MG63 (cell line): ENCODE measurements around the gene TMEM156. TPM values are rescaled to one million over a fixed set of nuclear protein-coding genes. Genes with fewer than 3 reads are reported as not detected.
"Not testable (repeated sequence)": the region's sequence is repeated elsewhere in the genome, so short reads cannot be mapped to it uniquely, and the experiment has no call there.

ENCODE experiments used
- DNase-seq: peaks from one replicate; pipeline ENCODE4 v3.0.0-alpha.2; 2020
- H3K27me3 ChIP-seq: fragments of 250-450 bp; sonication (Bioruptor Pico); 2 replicates; pipeline ENCODE4 v1.5.1; 2020; ENCODE audit warnings: mild to moderate bottlenecking, moderate library complexity
- H3K36me3 ChIP-seq: fragments of 250-450 bp; sonication (Bioruptor Pico); 2 replicates; pipeline ENCODE4 v1.5.1; 2020; ENCODE audit warnings: mild to moderate bottlenecking, moderate library complexity
- H3K4me3 ChIP-seq: fragments of 250-450 bp; sonication (Bioruptor Pico); 2 replicates; pipeline ENCODE4 v1.5.1; 2020; ENCODE audit warnings: mild to moderate bottlenecking, moderate library complexity
- H3K9me3 ChIP-seq: fragments of 250-450 bp; sonication (Bioruptor Pico); 2 replicates; pipeline ENCODE4 v1.5.1; 2020; ENCODE audit warnings: mild to moderate bottlenecking, moderate library complexity
- total RNA-seq: library from RNA; depleted of rRNA; stranded (reverse); fragments of >200 nt; shearing (Covaris generic); gene quantifications from 2 replicates; pipeline ENCODE4 v1.2.3, GENCODE V29; 2014; ENCODE audit warnings: low replicate concordance

The TMEM156 gene
- total RNA-seq, 1 experiment from 2014 or later = 12.2 TPM

DNA sequence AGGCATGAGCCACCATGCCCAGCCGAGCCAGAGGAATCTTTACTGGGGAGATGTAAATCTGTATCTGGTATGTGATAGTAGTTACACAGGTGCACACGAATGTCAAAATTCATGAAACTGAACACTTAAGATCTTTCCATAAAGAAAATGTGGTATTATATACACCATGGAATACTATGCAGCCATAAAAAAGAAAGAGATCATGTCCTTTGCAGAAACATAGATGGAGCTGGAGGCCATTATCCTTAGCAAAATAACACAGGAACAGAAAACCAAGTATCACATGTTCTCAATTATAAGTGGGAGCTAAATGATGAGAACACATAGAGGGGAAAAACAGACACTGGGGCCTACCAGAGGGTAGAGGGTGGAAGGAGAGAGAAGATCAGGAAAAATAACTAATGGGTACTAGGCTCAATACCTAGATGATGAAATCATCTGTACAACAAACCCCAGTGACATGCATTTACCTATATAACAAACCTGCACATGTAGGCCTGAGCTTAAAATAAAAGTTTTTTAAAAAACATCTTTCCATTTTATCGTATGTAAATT, 7.8 kb downstream of the TMEM156 start:
- no peak for DNase-seq
- Histone ChIP-seq H3K27me3 (no peaks in the 10 kb centered on the region), H3K9me3 (no peaks in the 10 kb centered on the region)

GRCh38 chr4:39023059-39023458, 9.2 kb downstream of the TMEM156 start:
- DNase-seq = no peak
- Histone ChIP-seq H3K9me3 (no peaks in the 10 kb centered on the region), H3K27me3 (no peaks in the 10 kb centered on the region), H3K36me3 (no peaks in the 10 kb centered on the region), H3K4me3 (no peak overlapping the region)

More for the DNA sequence above, 7.8 kb downstream of the TMEM156 start:
- no peaks in the 10 kb centered on the region for H3K36me3 ChIP-seq
- no peak overlapping the region for H3K4me3 ChIP-seq

- H3K36me3 ChIP-seq = no peaks in the 10 kb centered on the region
- H3K9me3 ChIP-seq = no peaks in the 10 kb centered on the region
Measured at GRCh38 chr4:39022241-39022640, 10.0 kb downstream of the TMEM156 start.

DNA sequence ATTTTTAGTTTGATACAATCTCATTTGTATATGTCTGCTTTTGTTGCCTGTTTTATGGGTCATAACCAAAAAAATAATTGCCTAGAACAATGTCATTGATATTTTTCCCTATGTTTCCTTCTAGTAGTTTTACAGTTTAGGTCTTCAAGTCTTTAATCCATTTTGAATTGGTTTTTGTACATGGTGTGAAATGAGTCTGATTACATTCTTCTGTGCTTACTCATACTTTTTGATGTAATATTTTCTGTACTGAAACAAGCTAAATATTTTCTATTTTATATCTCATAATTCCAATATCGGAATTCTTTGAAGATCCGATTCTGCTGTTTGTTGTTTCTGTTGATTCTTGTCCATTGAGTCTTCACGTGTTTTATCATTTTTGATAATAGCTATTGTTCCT, 10.6 kb downstream of the TMEM156 start:
- H3K9me3 ChIP-seq = no peaks in the 10 kb centered on the region
- H3K36me3 ChIP-seq = no peaks in the 10 kb centered on the region
- H3K27me3 ChIP-seq = no peaks in the 10 kb centered on the region
- H3K4me3 ChIP-seq = no peak overlapping the region
- DNase-seq = no peak

More at GRCh38 chr4:39022241-39022640, 10.0 kb downstream of the TMEM156 start:
- Histone ChIP-seq H3K4me3 (no peak overlapping the region), H3K27me3 (no peaks in the 10 kb centered on the region)
- DNase-seq = no peak

- DNase-seq = no peak
- Histone ChIP-seq H3K4me3 (no peak overlapping the region), H3K27me3 (no peaks in the 10 kb centered on the region), H3K9me3 (no peaks in the 10 kb centered on the region), H3K36me3 (no peaks in the 10 kb centered on the region)
Measured at GRCh38 chr4:39020130-39020529, 12.1 kb downstream of the TMEM156 start.

GRCh38 chr4:39014028-39014427, 18.2 kb downstream of the TMEM156 start:
- no peaks in the 10 kb centered on the region for H3K36me3 ChIP-seq
- H3K27me3 ChIP-seq = no peaks in the 10 kb centered on the region
- no peaks in the 10 kb centered on the region for H3K9me3 ChIP-seq

GRCh38 chr4:39004758-39005157, 27.5 kb downstream of the TMEM156 start:
- no peak for DNase-seq
- Histone ChIP-seq H3K36me3 (no peaks in the 10 kb centered on the region), H3K27me3 (no peaks in the 10 kb centered on the region), H3K4me3 (no peak overlapping the region), H3K9me3 (no peaks in the 10 kb centered on the region)

More at GRCh38 chr4:39014028-39014427, 18.2 kb downstream of the TMEM156 start:
- no peak overlapping the region for H3K4me3 ChIP-seq
- no peak for DNase-seq

- not testable (repeated sequence) for H3K4me3 ChIP-seq, H3K27me3 ChIP-seq, H3K36me3 ChIP-seq, H3K9me3 ChIP-seq, DNase-seq
Measured at GRCh38 chr4:39002058-39002457, 30.2 kb downstream of the TMEM156 start.

DNA sequence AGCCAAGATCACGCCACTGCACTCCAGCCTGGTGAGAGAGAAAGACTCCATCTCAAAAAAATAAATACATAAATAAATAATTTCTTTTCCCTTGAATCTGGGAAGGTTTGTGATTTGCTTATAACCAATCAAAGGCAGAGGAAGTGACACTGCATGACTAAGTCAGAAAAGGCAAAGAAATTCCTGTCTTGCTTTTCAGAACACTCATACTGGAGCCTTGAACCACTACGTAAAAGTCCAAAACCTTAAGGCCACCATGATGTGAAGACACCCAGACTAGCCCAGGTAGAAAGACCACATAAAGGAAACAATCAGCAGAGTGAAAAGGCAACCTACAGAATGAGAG, 36.6 kb downstream of the TMEM156 start:
- no peaks in the 10 kb centered on the region for H3K9me3 ChIP-seq
- no peak overlapping the region for H3K4me3 ChIP-seq
- no peaks in the 10 kb centered on the region for H3K27me3 ChIP-seq
- no peaks in the 10 kb centered on the region for H3K36me3 ChIP-seq
- DNase-seq = no peak

GRCh38 chr4:38994135-38994534, 38.1 kb downstream of the TMEM156 start:
- Histone ChIP-seq H3K27me3 (no peaks in the 10 kb centered on the region), H3K9me3 (no peaks in the 10 kb centered on the region), H3K4me3 (no peak overlapping the region), H3K36me3 (no peaks in the 10 kb centered on the region)
- DNase-seq = no peak

- H3K4me3 ChIP-seq = no peak overlapping the region
- no peaks in the 10 kb centered on the region for H3K9me3 ChIP-seq
- DNase-seq = no peak
- no peaks in the 10 kb centered on the region for H3K36me3 ChIP-seq
- no peaks in the 10 kb centered on the region for H3K27me3 ChIP-seq
Measured at GRCh38 chr4:38993683-38994082, 38.5 kb downstream of the TMEM156 start.

DNA sequence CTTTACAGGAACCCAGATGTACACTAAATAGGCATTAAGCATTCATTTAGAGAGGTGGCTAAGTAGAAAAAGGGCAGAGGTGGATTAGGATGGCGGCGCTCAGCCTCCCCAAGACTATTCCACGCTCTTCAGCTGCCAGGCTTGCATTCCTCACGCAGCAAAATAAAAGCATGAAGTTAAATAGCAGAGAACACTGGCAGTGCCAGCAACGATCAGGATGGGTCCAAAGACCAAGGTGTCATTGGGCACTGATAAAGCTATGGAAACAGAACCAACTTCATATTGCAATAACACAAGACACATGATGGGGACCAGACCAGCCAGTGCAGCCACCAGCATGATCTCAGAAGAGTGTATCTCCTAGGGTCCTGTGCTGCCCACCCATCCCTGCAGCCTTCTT, 42.0 kb downstream of the TMEM156 start:
- Histone ChIP-seq H3K4me3 (no peak overlapping the region), H3K36me3 (no peaks in the 10 kb centered on the region), H3K9me3 (no peaks in the 10 kb centered on the region), H3K27me3 (no peaks in the 10 kb centered on the region)
- no peak for DNase-seq

DNA sequence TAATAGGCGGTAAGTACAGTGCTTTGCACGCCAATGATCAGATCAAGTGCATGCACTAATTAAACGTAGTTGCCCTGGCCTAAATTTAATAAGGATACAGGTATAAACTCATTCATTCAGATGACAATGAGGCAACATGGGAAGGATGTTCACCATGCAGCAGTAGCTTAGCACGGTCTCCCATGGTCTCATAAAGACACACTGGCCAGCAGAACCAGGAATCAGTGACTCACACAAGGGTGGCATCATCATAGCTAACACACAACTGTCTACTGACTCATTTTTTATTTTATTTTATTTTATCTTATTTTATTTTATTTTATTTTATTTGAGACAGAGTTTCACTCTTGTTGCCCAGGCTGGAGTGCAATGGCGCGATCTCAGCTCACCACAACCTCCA, 42.7 kb downstream of the TMEM156 start:
- Histone ChIP-seq H3K9me3 (no peaks in the 10 kb centered on the region), H3K27me3 (no peaks in the 10 kb centered on the region), H3K36me3 (no peaks in the 10 kb centered on the region), H3K4me3 (no peak overlapping the region)
- DNase-seq = peak; percentile 33

GRCh38 chr4:38988353-38988752, 43.9 kb downstream of the TMEM156 start:
- not testable (repeated sequence) for H3K27me3 ChIP-seq, DNase-seq, H3K36me3 ChIP-seq, H3K4me3 ChIP-seq, H3K9me3 ChIP-seq

- Histone ChIP-seq H3K36me3 (no peaks in the 10 kb centered on the region), H3K27me3 (no peaks in the 10 kb centered on the region), H3K4me3 (no peak overlapping the region), H3K9me3 (no peaks in the 10 kb centered on the region)
- no peak for DNase-seq
Measured at GRCh38 chr4:38987491-38987890, 44.7 kb downstream of the TMEM156 start.

- H3K27me3 ChIP-seq = no peaks in the 10 kb centered on the region
- no peaks in the 10 kb centered on the region; the same call in 1 of the 2 replicates for H3K36me3 ChIP-seq
- H3K4me3 ChIP-seq = 0 out of 2 replicates have a peak overlapping the region, but pooled peaks have one; percentile 13
- DNase-seq = no peak
- H3K9me3 ChIP-seq = no peaks in the 10 kb centered on the region
Measured at GRCh38 chr4:38985410-38986100, 46.7 kb downstream of the TMEM156 start.

GRCh38 chr4:38983787-38984598, 48.2 kb downstream of the TMEM156 start:
- Histone ChIP-seq H3K9me3 (no peaks in the 10 kb centered on the region), H3K4me3 (no peak overlapping the region), H3K27me3 (no peaks in the 10 kb centered on the region), H3K36me3 (no peaks in the 10 kb centered on the region; the same call in 1 of the 2 replicates)
- DNase-seq = no peak
